Measurements from ENCODE around the gene C10orf95. TPM values are rescaled to one million over a fixed set of nuclear protein-coding genes. Genes with fewer than 3 reads are reported as not detected.

Gene C10orf95
- total and polyA plus RNA-seq, 2 experiments from 2014 or later, result 0.69 to 1.1 TPM

DNA sequence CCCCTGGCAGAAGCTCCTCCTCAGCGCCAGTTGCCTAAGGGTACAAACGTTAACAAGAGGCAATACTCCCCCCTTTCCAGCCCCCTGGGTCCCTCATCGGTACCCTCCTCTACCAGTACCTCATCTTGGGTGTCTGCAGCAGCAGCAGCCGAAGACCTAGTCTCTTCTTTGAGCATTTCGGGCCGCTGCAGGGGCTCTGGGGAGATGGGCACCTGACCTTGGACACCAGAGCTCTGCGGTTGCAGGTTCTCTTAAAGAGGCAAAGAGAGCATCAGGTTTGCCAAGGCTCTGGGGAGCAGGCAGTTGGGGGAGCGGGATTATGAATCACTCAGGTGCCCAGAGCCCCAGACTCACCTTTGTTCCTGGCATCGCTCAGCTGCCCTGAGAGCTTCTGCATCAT lies 27.2 kb downstream of the C10orf95 start:
- H3K27ac Mint-ChIP-seq, result no peak overlapping the region
- H3K4me3 Mint-ChIP-seq, result no peak overlapping the region
- H3F3A ChIP-seq (replicated peaks; ENCODE audit: low read depth), result peaks cover 21% of the 10 kb centered on the region
- H3K27ac ChIP-seq (ENCODE audit: low read depth), result no peak overlapping the region
- H3K4me1 Mint-ChIP-seq, result peaks cover 5% of the 10 kb centered on the region
- H3K4me1 ChIP-seq (ENCODE audit: insufficient read depth), result peaks cover 9% of the 10 kb centered on the region
- no peaks in the 10 kb centered on the region for H3K79me2 ChIP-seq (replicated peaks; ENCODE audit: insufficient read depth)
- TF ChIP-seq NANOG (IDR thresholded peaks at IDR 0.05; ENCODE audit: borderline replicate concordance) (no peak), POLR2AphosphoS5 (IDR thresholded peaks at IDR 0.05; ENCODE audit: low read depth) (no peak), EZH2phosphoT487 (IDR thresholded peaks at IDR 0.05; ENCODE audit: unreplicated experiment) (no peak), JUNB (IDR thresholded peaks at IDR 0.05; ENCODE audit: unreplicated experiment) (no peak), ZNF114 (CRISPR knock-in tag; IDR thresholded peaks at IDR 0.05) (no peak), ZNF331 (CRISPR knock-in tag; IDR thresholded peaks at IDR 0.05; ENCODE audit: low read depth) (no peak), EZH2 (IDR thresholded peaks at IDR 0.05; ENCODE audit: low read depth, unreplicated experiment) (no peak), STAT1 (IDR thresholded peaks at IDR 0.05; ENCODE audit: unreplicated experiment) (no peak), CREB1 (CRISPR knock-in tag; IDR thresholded peaks at IDR 0.05; ENCODE audit: low read depth) (no peak)
- TF ChIP-seq, protein P1, sequence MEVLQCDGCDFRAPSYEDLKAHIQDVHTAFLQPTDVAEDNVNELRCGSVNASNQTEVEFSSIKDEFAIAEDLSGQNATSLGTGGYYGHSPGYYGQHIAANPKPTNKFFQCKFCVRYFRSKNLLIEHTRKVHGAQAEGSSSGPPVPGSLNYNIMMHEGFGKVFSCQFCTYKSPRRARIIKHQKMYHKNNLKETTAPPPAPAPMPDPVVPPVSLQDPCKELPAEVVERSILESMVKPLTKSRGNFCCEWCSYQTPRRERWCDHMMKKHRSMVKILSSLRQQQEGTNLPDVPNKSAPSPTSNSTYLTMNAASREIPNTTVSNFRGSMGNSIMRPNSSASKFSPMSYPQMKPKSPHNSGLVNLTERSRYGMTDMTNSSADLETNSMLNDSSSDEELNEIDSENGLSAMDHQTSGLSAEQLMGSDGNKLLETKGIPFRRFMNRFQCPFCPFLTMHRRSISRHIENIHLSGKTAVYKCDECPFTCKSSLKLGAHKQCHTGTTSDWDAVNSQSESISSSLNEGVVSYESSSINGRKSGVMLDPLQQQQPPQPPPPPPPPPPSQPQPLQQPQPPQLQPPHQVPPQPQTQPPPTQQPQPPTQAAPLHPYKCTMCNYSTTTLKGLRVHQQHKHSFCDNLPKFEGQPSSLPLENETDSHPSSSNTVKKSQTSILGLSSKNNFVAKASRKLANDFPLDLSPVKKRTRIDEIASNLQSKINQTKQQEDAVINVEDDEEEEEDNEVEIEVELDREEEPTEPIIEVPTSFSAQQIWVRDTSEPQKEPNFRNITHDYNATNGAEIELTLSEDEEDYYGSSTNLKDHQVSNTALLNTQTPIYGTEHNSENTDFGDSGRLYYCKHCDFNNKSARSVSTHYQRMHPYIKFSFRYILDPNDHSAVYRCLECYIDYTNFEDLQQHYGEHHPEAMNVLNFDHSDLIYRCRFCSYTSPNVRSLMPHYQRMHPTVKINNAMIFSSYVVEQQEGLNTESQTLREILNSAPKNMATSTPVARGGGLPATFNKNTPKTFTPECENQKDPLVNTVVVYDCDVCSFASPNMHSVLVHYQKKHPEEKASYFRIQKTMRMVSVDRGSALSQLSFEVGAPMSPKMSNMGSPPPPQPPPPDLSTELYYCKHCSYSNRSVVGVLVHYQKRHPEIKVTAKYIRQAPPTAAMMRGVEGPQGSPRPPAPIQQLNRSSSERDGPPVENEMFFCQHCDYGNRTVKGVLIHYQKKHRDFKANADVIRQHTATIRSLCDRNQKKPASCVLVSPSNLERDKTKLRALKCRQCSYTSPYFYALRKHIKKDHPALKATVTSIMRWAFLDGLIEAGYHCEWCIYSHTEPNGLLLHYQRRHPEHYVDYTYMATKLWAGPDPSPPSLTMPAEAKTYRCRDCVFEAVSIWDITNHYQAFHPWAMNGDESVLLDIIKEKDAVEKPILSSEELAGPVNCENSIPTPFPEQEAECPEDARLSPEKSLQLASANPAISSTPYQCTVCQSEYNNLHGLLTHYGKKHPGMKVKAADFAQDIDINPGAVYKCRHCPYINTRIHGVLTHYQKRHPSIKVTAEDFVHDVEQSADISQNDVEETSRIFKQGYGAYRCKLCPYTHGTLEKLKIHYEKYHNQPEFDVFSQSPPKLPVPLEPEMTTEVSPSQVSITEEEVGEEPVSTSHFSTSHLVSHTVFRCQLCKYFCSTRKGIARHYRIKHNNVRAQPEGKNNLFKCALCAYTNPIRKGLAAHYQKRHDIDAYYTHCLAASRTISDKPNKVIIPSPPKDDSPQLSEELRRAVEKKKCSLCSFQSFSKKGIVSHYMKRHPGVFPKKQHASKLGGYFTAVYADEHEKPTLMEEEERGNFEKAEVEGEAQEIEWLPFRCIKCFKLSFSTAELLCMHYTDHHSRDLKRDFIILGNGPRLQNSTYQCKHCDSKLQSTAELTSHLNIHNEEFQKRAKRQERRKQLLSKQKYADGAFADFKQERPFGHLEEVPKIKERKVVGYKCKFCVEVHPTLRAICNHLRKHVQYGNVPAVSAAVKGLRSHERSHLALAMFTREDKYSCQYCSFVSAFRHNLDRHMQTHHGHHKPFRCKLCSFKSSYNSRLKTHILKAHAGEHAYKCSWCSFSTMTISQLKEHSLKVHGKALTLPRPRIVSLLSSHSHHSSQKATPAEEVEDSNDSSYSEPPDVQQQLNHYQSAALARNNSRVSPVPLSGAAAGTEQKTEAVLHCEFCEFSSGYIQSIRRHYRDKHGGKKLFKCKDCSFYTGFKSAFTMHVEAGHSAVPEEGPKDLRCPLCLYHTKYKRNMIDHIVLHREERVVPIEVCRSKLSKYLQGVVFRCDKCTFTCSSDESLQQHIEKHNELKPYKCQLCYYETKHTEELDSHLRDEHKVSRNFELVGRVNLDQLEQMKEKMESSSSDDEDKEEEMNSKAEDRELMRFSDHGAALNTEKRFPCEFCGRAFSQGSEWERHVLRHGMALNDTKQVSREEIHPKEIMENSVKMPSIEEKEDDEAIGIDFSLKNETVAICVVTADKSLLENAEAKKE (CRISPR knock-in tag; IDR thresholded peaks at IDR 0.05), result no peak
- TF ChIP-seq, protein P2, sequence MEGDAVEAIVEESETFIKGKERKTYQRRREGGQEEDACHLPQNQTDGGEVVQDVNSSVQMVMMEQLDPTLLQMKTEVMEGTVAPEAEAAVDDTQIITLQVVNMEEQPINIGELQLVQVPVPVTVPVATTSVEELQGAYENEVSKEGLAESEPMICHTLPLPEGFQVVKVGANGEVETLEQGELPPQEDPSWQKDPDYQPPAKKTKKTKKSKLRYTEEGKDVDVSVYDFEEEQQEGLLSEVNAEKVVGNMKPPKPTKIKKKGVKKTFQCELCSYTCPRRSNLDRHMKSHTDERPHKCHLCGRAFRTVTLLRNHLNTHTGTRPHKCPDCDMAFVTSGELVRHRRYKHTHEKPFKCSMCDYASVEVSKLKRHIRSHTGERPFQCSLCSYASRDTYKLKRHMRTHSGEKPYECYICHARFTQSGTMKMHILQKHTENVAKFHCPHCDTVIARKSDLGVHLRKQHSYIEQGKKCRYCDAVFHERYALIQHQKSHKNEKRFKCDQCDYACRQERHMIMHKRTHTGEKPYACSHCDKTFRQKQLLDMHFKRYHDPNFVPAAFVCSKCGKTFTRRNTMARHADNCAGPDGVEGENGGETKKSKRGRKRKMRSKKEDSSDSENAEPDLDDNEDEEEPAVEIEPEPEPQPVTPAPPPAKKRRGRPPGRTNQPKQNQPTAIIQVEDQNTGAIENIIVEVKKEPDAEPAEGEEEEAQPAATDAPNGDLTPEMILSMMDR (conservative IDR thresholded peaks at IDR 0.05; ENCODE audit: low read depth in 2 of 2), result no peak
- TF ChIP-seq, protein P3, sequence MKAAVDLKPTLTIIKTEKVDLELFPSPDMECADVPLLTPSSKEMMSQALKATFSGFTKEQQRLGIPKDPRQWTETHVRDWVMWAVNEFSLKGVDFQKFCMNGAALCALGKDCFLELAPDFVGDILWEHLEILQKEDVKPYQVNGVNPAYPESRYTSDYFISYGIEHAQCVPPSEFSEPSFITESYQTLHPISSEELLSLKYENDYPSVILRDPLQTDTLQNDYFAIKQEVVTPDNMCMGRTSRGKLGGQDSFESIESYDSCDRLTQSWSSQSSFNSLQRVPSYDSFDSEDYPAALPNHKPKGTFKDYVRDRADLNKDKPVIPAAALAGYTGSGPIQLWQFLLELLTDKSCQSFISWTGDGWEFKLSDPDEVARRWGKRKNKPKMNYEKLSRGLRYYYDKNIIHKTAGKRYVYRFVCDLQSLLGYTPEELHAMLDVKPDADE (IDR thresholded peaks at IDR 0.05), result no peak
- TF ChIP-seq, protein P4, sequence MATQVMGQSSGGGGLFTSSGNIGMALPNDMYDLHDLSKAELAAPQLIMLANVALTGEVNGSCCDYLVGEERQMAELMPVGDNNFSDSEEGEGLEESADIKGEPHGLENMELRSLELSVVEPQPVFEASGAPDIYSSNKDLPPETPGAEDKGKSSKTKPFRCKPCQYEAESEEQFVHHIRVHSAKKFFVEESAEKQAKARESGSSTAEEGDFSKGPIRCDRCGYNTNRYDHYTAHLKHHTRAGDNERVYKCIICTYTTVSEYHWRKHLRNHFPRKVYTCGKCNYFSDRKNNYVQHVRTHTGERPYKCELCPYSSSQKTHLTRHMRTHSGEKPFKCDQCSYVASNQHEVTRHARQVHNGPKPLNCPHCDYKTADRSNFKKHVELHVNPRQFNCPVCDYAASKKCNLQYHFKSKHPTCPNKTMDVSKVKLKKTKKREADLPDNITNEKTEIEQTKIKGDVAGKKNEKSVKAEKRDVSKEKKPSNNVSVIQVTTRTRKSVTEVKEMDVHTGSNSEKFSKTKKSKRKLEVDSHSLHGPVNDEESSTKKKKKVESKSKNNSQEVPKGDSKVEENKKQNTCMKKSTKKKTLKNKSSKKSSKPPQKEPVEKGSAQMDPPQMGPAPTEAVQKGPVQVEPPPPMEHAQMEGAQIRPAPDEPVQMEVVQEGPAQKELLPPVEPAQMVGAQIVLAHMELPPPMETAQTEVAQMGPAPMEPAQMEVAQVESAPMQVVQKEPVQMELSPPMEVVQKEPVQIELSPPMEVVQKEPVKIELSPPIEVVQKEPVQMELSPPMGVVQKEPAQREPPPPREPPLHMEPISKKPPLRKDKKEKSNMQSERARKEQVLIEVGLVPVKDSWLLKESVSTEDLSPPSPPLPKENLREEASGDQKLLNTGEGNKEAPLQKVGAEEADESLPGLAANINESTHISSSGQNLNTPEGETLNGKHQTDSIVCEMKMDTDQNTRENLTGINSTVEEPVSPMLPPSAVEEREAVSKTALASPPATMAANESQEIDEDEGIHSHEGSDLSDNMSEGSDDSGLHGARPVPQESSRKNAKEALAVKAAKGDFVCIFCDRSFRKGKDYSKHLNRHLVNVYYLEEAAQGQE (IDR thresholded peaks at IDR 0.05; ENCODE audit: unreplicated experiment), result no peak
- no peak overlapping the region for H3K4me3 ChIP-seq
- no peak overlapping the region for H3K4me2 ChIP-seq
- H3K36me3 ChIP-seq (ENCODE audit: insufficient read depth), result no peaks in the 10 kb centered on the region; the same call in 1 of the 2 replicates
- peaks cover 29% of the 10 kb centered on the region for H3K27me3 Mint-ChIP-seq (ENCODE audit: insufficient read depth, low read depth, poor library complexity)
- 0 out of 2 replicates have a peak, but pooled peaks cover 6% of the 10 kb centered on the region for H3K27me3 ChIP-seq (ENCODE audit: insufficient read depth)
- no peak overlapping the region for H2AFZ ChIP-seq
- ATAC-seq (no peak), DNase-seq (ENCODE audit: low spot score) (no peak)
- peaks cover 16% of the 10 kb centered on the region for H3K36me3 Mint-ChIP-seq (ENCODE audit: low read depth)
- no peaks in the 10 kb centered on the region for H3K9me2 ChIP-seq (ENCODE audit: insufficient read depth)
- no peaks in the 10 kb centered on the region; the same call in 2 of the 3 replicates for H3K9me3 Mint-ChIP-seq
- H4K20me1 ChIP-seq (replicated peaks; ENCODE audit: insufficient read depth), result no peaks in the 10 kb centered on the region; the same call in none of the 2 replicates
